ENCODE measurements around the gene ACHE. TPM values are rescaled to one million over a fixed set of nuclear protein-coding genes. Genes with fewer than 3 reads are reported as not detected.

ACHE gene
- polyA plus RNA-seq, 1 of the 3 experiments (the other 2 are of a cell fraction), result 1.8 TPM

DNA sequence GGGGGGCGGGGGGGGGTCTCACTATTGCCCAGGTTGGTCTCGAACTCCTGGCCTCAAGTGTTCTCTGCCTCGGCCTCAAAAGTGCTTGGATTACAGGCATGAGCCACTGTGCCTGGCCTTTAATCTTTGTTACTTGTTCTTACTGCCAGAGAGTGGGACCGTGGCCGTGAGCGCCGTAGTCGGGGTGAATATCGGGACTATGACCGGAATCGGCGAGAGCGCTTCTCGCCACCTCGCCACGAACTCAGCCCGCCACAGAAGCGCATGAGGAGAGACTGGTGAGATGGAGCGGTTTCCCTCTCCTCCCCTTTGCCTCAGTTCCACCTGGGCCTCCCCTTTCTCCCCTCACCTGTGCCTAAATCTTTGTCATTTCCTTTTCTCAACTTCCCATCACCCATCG lies 14.6 kb downstream of the ACHE start:
- no peak for DNase-seq
- Histone ChIP-seq H2AFZ (ENCODE audit: low read depth) (no peak overlapping the region), H4K20me1 (ENCODE audit: insufficient read depth) (peaks cover 62% of the 10 kb centered on the region), H3K9me2 (no peaks in the 10 kb centered on the region), H3K9ac (no peak overlapping the region), H3F3A (replicated peaks; ENCODE audit: insufficient read depth) (peaks cover 28% of the 10 kb centered on the region), H3K9me3 (no peaks in the 10 kb centered on the region), H3K36me3 (replicated peaks in 1 of 2; ENCODE audit: control insufficient read depth in 1 of 2, insufficient read depth in 2 of 2, low read length in 1 of 2) (peaks cover 70 to 82% of the 10 kb centered on the region in 2 experiments), H3K4me3 (ENCODE audit: low read depth in 2 of 2, low read length in 1 of 2) (no peak overlapping the region), H3K27me3 (ENCODE audit: insufficient read depth) (no peaks in the 10 kb centered on the region), H3K4me2 (no peak overlapping the region), H3K79me2 (ENCODE audit: insufficient read depth) (peaks cover 78% of the 10 kb centered on the region), H3K4me1 (ENCODE audit: control insufficient read depth in 1 of 2, insufficient read depth in 2 of 2, low read depth in 1 of 2, low read length in 1 of 2) (peaks cover 5 to 22% of the 10 kb centered on the region in 2 experiments; a peak in 3 of 4 replicates), H3K27ac (ENCODE audit: low read depth in 2 of 2, low read length in 1 of 2) (no peak overlapping the region)
- ChIA-PET CTCF (interaction anchor here (1.1 to 3.3 kb wide), 3 partner anchors 9 to 72 kb away, joined by 3 to 18 read pairs (median 3); partner anchors contain the start of genes ACHE and UFSP1), POLR2A (interaction anchor here (0.6 to 0.7 kb wide), 2 partner anchors 8 to 22 kb away, joined by 3 read pairs; partner anchors contain the start of gene UFSP1)
- TF ChIP-seq FOSL2 (IDR thresholded peaks at IDR 0.05; ENCODE audit: borderline replicate concordance, low read depth), result no peak
- no peak for TF ChIP-seq ELF1 (IDR thresholded peaks at IDR 0.05)
- TF ChIP-seq JUND (IDR thresholded peaks at IDR 0.05), result no peak
- TF ChIP-seq CHD2 (IDR thresholded peaks at IDR 0.05; ENCODE audit: low read length, partially characterized antibody), result no peak
- TF ChIP-seq TEAD4 (IDR thresholded peaks at IDR 0.05; ENCODE audit: borderline replicate concordance, insufficient read depth), result no peak
- TF ChIP-seq RAD21 (IDR thresholded peaks at IDR 0.05; ENCODE audit: low read length), result no peak
- 96% methylated on average over 20 of the region's 20 CpGs for WGBS (ENCODE audit: low lambda C conversion rate)

DNA sequence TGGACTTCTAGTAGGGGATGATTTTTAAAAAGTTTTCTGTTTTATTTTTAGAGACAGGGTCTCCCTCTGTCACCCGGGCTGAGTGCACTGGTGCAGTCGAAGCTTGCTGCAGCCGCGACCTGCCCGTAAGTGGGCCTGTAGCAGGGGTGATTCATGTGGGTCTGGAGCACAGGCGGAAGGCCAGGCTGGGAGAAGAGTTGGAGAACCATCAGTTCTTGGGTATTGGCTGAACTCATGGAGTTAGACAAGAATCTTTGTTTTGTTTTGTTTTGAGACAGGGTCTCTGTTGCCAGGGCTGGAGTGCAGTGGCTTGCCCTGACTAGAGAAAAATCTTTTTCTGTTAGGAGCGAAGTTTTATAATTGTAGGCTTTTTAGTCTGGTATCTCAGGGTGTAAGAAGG lies 15.0 kb downstream of the ACHE start:
- Histone ChIP-seq H2AFZ (ENCODE audit: low read depth) (no peak overlapping the region), H3K27ac (ENCODE audit: low read depth in 2 of 2, low read length in 1 of 2) (no peak overlapping the region), H3K27me3 (ENCODE audit: insufficient read depth) (no peaks in the 10 kb centered on the region), H3K9me2 (no peaks in the 10 kb centered on the region), H3K9me3 (no peaks in the 10 kb centered on the region), H3K79me2 (ENCODE audit: insufficient read depth) (peaks cover 79% of the 10 kb centered on the region), H3K4me3 (ENCODE audit: low read depth in 2 of 2, low read length in 1 of 2) (no peak overlapping the region), H3K4me1 (ENCODE audit: control insufficient read depth in 1 of 2, insufficient read depth in 2 of 2, low read depth in 1 of 2, low read length in 1 of 2) (peaks cover 8 to 23% of the 10 kb centered on the region in 2 experiments; a peak in 3 of 4 replicates), H3F3A (replicated peaks; ENCODE audit: insufficient read depth) (peaks cover 27% of the 10 kb centered on the region), H3K9ac (no peak overlapping the region), H4K20me1 (ENCODE audit: insufficient read depth) (peaks cover 65% of the 10 kb centered on the region), H3K36me3 (replicated peaks in 1 of 2; ENCODE audit: control insufficient read depth in 1 of 2, insufficient read depth in 2 of 2, low read length in 1 of 2) (peaks cover 65 to 80% of the 10 kb centered on the region in 2 experiments), H3K4me2 (no peak overlapping the region)
- no peak for DNase-seq
- POLR2A ChIA-PET, result interaction anchor here (0.7 to 1.5 kb wide), 2 partner anchors 9 to 22 kb away, joined by 3 to 5 read pairs; partner anchors contain the start of gene UFSP1
- CTCF ChIA-PET, result interaction anchor here (0.9 to 1.3 kb wide), 3 partner anchors 9 to 72 kb away, joined by 3 read pairs; partner anchors contain the start of genes SLC12A9 and UFSP1
- WGBS (ENCODE audit: low lambda C conversion rate), result 96% methylated on average over 7 of the region's 7 CpGs
- TF ChIP-seq TEAD4 (IDR thresholded peaks at IDR 0.05; ENCODE audit: borderline replicate concordance, insufficient read depth) (no peak), EZH2phosphoT487 (IDR thresholded peaks at IDR 0.05; ENCODE audit: borderline replicate concordance, low read depth) (no peak)

DNA sequence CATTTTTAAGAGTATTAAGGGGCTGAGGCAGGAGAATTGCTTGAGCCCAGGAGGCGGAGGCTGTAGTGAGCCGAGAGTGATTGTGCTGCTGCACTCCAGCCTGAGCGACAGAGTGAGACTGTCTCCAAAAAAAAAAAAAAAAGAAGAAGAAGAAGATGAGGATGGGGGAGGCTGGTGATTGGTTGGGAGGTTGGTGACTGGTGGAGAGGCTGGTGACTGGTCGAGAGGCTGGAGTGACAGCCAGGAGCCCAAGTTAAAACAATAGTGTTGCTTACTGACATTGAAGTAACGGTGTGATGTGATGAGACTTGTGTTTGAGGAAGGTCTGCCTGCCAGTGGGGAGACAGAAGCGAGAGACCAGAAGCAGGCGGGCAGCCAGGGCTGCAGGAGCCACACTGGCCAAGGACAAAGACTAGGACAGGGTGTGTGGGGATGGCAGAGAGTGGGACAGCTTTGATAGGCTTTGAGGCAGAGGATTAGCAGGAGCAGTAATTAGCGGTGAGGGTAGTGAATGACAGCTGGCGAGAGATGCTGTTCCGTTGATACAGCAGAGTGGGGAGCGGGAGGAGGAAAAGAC lies 15.9 kb downstream of the ACHE start:
- WGBS (ENCODE audit: low lambda C conversion rate), result 97% methylated on average over 11 of the region's 11 CpGs
- ChIA-PET POLR2A (interaction anchor here (1.5 kb wide), 1 partner anchor 10 kb away, joined by 5 read pairs; the partner anchor contains the start of gene UFSP1), CTCF (interaction anchor here (0.9 to 1.3 kb wide), 2 partner anchors 10 to 28 kb away, joined by 3 read pairs; partner anchors contain the start of genes SLC12A9 and UFSP1)
- Histone ChIP-seq H2AFZ (ENCODE audit: low read depth) (no peak overlapping the region), H3K4me2 (no peak overlapping the region), H3K79me2 (ENCODE audit: insufficient read depth) (peaks cover 83% of the 10 kb centered on the region), H3K27ac (ENCODE audit: low read depth in 2 of 2, low read length in 1 of 2) (no peak overlapping the region), H3K4me1 (ENCODE audit: control insufficient read depth in 1 of 2, insufficient read depth in 2 of 2, low read depth in 1 of 2, low read length in 1 of 2) (peaks cover 8 to 23% of the 10 kb centered on the region in 2 experiments; a peak in 3 of 4 replicates), H3F3A (replicated peaks; ENCODE audit: insufficient read depth) (peaks cover 19% of the 10 kb centered on the region), H3K9me3 (no peaks in the 10 kb centered on the region), H3K9me2 (no peaks in the 10 kb centered on the region), H3K4me3 (ENCODE audit: low read depth in 2 of 2, low read length in 1 of 2) (no peak overlapping the region), H3K36me3 (replicated peaks in 1 of 2; ENCODE audit: control insufficient read depth in 1 of 2, insufficient read depth in 2 of 2, low read length in 1 of 2) (peaks cover 56 to 72% of the 10 kb centered on the region in 2 experiments), H4K20me1 (ENCODE audit: insufficient read depth) (peaks cover 59% of the 10 kb centered on the region), H3K27me3 (ENCODE audit: insufficient read depth) (no peaks in the 10 kb centered on the region), H3K9ac (no peak overlapping the region)
- TF ChIP-seq, protein P1, sequence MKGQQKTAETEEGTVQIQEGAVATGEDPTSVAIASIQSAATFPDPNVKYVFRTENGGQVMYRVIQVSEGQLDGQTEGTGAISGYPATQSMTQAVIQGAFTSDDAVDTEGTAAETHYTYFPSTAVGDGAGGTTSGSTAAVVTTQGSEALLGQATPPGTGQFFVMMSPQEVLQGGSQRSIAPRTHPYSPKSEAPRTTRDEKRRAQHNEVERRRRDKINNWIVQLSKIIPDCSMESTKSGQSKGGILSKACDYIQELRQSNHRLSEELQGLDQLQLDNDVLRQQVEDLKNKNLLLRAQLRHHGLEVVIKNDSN (IDR thresholded peaks at IDR 0.05; ENCODE audit: borderline replicate concordance, low read depth), result no peak
- TF ChIP-seq, protein P2, sequence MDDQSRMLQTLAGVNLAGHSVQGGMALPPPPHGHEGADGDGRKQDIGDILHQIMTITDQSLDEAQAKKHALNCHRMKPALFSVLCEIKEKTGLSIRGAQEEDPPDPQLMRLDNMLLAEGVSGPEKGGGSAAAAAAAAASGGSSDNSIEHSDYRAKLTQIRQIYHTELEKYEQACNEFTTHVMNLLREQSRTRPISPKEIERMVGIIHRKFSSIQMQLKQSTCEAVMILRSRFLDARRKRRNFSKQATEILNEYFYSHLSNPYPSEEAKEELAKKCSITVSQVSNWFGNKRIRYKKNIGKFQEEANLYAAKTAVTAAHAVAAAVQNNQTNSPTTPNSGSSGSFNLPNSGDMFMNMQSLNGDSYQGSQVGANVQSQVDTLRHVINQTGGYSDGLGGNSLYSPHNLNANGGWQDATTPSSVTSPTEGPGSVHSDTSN (IDR thresholded peaks at IDR 0.05), result peak; percentile 20; the same call in 1 of the 2 replicates
- peak; percentile 33 for DNase-seq

Measured in SK-N-SH (cell line).